HG02763 (cell line): ENCODE measurements around the gene PPM1G.
"Not testable (repeated sequence)": the region's sequence is repeated elsewhere in the genome, so short reads cannot be mapped to it uniquely, and the experiment has no call there.

Experiments
- ATAC-seq: cut with Tn5 transposase; IDR thresholded peaks from one replicate; pipeline ENCODE4 v1.9.1; 2021; ENCODE audit warnings: mild to moderate bottlenecking, moderate library complexity; ENCODE audit not compliant: unreplicated experiment

PPM1G gene

GRCh38 chr2:27376151-27376865 is 33.1 kb downstream of the PPM1G start:
- ATAC-seq = no peak

- no peak for ATAC-seq
Observed at GRCh38 chr2:27375513-27376099, 33.8 kb downstream of the PPM1G start.

- ATAC-seq = no peak
Observed at GRCh38 chr2:27373567-27373966, 35.8 kb downstream of the PPM1G start.

GRCh38 chr2:27372937-27373336 is 36.5 kb downstream of the PPM1G start:
- no peak for ATAC-seq

- ATAC-seq = peak; percentile 24
Observed at GRCh38 chr2:27370816-27371620, 38.4 kb downstream of the PPM1G start.

GRCh38 chr2:27370026-27370815 is 39.2 kb downstream of the PPM1G start, which contains the start of the genes EIF2B4 and SNX17:
EIF2B4 (minus strand) TSS chr2:27370338; CDS start chr2:27370314, 24 bp downstream.
SNX17 (plus strand) TSS chr2:27370616; CDS start chr2:27370744, 128 bp downstream.
- ATAC-seq = peak; percentile 80

- ATAC-seq = no peak
Observed at GRCh38 chr2:27369471-27370025, 39.8 kb downstream of the PPM1G start.

GRCh38 chr2:27363933-27364332 is 45.5 kb downstream of the PPM1G start:
- ATAC-seq = no peak

GRCh38 chr2:27362678-27363420 is 46.5 kb downstream of the PPM1G start:
- ATAC-seq = no peak

GRCh38 chr2:27356382-27357181 is 52.8 kb downstream of the PPM1G start, which contains the start of gene GTF3C2:
GTF3C2 (minus strand) TSS chr2:27356764; CDS start chr2:27343554, 13,210 bp downstream.
- peak; percentile 83 for ATAC-seq

- peak; percentile 15 for ATAC-seq
Observed at GRCh38 chr2:27356056-27356381, 53.4 kb downstream of the PPM1G start.

GRCh38 chr2:27354597-27354927 is 54.8 kb downstream of the PPM1G start:
- ATAC-seq = no peak

GRCh38 chr2:27353762-27354596 is 55.4 kb downstream of the PPM1G start:
- ATAC-seq = no peak

GRCh38 chr2:27353386-27353761 is 56.0 kb downstream of the PPM1G start:
- ATAC-seq = not testable (repeated sequence)

GRCh38 chr2:27351802-27352598 is 57.4 kb downstream of the PPM1G start:
- no peak for ATAC-seq

GRCh38 chr2:27350106-27350693 is 59.2 kb downstream of the PPM1G start:
- ATAC-seq = no peak

- no peak for ATAC-seq
Observed at GRCh38 chr2:27347641-27348040, 61.8 kb downstream of the PPM1G start.
